T-helper 1 cell treated with Interleukin-12 subunit alpha and Interleukin-12 subunit beta and Interleukin-4 antibody, amounts not matched to agents 30 ng/mL and 1 ng/mL, for 36 hours (primary cell): ENCODE data around the gene KLC3. TPM values are rescaled to one million over a fixed set of nuclear protein-coding genes. Genes with fewer than 3 reads are reported as not detected.

ENCODE experiments used
- intact Hi-C: fragments of 100-400 bp; cut with micrococcal nuclease; formaldehyde crosslinking; loops from one replicate; pipeline ENCODE4 v1.15.1; 2024
- total RNA-seq: library from RNA; stranded (reverse); gene quantifications from 2 replicates; pipeline ENCODE4 v1.2.3, GENCODE V29; 2022

The KLC3 gene
- total RNA-seq, 1 donor from 2014 or later, result not detected

GRCh38 chr19:45348367-45349125 lies 8.0 kb downstream of the KLC3 start:
- intact Hi-C loops, result no loop called here

- intact Hi-C loops, result no loop called here
Measured at GRCh38 chr19:45349126-45349415, 8.5 kb downstream of the KLC3 start.

- intact Hi-C loops, result no loop called here
Measured at GRCh38 chr19:45349430-45349941, 8.9 kb downstream of the KLC3 start.

- intact Hi-C loops, result no loop called here
Measured at GRCh38 chr19:45350477-45351058, 10.0 kb downstream of the KLC3 start.

GRCh38 chr19:45351401-45351952 lies 10.9 kb downstream of the KLC3 start:
- intact Hi-C loops, result no loop called here

DNA sequence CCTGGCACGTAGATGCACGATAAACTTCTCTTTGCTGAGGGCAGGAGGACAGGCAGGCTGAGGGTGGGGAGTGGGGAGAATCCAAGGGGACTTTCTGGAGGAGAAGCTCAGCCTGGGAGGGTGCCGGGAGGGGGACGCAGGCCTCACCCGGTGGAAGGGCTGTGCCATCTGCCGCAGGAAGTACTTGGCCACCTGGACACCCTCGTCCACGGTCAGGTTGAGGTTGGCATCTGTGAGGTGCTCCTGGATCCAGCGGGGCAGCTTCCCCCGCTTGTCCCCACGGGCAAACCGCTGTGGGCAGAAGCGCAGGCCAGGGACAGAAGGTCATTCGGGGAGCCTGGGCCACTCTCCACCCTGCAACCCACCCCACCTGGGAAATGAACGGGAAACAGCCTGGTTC lies 11.5 kb downstream of the KLC3 start:
- intact Hi-C loops, result no loop called here

DNA sequence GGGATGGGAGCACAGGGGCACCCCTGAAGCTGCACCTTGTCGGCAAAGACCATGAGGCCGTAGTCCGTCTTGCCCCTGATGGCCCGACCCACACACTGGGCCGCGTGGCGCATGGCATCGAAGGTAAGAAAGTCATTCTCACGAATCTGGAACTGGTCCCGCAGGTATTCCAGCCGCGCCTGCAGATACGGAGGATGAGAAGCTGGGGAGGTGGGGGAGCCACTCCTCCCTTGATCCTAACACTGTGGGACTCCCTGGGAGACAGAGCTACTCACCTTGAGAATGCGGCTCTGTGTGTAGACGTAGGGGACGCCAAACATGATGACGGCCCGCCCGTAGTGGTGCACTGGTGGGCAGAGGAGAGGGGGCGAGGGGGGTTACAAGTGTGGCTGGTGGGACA lies 11.9 kb downstream of the KLC3 start:
- intact Hi-C loops, result no loop called here

DNA sequence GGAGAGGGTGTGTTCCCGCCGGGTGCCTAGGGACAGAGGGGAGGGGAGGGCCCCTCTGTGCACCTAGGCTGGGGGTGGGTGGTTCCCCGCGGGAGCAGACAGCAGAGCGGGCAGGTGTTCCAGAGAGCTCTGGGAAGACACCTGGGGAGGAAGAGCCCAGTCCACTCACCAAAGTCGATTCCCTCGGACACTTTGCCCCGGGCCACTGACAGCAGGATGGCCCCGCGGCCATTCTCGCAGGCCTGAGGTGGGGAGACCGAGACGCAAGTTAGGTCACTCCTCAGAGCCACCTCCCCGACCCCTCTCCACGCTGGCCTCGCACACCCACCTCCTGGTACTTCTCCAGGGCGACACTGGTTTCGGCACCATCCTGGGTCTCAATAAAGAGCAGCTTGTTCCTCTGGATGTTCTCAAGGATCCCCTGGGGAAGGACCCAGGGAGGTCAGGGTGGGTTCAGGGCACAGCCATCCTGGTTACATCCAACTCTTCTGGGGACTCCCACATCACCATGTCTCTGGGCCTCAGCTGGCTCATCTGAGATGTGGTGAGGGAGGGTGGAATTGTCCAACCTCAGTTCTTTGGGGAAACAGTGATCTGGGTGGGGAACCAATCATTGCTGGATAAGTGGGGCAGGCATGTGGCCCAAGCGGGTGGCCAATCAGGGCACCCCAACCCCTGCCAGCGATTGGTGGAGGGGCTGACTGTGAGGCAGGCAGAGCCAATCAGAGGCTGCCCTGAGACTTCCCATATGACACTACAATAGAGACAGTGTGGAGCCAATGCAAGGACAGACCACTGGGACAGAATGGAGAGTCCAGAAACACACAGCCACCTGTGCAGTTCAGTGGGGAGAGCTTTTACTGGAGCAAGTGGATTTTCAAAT lies 12.6 kb downstream of the KLC3 start:
- intact Hi-C loops, result no loop called here

DNA sequence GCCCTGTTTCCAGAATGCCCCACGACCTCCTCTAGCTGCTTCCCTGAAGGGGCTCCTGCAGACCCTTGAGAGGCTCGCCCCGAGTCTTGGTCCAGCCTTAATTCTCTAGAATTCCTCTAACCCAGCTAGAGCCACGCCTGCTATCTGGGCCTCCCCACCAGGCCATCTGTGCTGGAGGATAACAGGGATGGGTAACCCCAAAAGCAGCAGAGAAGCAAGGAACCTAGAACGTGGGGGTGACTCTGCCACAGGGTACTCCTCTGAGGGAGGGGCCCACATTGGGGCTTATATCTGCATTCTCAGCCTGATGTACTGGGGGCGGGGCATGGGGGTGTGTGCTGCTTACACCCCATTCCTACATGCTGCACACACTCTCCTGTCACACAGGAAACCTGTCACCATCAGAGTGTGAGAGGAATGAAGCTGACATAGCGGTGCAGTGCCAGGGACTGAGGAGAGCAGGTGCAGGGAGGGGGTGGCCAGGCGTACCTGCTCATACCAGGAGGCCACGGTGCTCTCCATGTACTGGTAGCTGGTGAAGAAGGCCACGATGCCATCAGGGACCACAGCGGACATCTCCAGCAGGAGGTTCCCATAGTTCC lies 13.8 kb downstream of the KLC3 start:
- intact Hi-C loops, result no loop called here

DNA sequence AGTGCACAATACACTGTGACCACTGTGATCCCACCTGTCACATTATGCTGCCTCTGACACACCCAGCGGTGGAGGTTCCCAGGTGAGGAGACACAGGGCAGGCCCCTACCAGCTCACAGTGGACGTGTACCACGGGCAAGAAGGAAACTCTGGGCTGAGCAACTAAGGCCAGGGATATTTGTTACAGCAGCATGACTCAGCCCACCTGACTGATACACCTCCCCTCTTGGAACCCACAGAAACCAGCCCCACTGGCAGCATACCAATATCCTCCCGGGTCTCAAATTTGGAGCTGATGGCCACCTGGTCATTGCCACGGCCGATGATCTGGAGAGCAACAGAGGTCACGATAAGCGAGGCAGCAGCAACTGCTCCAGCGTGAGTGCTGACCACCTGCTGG lies 14.9 kb downstream of the KLC3 start:
- intact Hi-C loops, result no loop called here

DNA sequence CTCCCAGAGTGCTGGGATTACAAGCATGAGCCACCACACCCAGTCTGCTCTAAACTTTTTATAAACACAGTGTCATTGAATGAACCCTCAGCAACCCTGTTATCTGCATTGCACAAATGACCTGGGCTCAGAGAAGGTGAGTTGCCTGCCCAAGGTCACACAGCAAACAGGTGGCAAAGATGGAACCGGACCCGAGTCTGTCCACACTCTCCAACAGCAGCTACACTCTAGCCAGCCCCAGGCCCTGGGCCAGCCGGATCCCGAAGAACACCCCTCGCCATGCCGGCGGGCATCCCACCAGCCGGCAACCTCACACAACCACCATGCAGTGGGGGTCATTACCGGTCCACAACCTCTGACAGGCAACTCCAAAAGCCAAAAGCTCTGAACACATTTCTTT lies 15.4 kb downstream of the KLC3 start:
- intact Hi-C loops, result no loop called here

DNA sequence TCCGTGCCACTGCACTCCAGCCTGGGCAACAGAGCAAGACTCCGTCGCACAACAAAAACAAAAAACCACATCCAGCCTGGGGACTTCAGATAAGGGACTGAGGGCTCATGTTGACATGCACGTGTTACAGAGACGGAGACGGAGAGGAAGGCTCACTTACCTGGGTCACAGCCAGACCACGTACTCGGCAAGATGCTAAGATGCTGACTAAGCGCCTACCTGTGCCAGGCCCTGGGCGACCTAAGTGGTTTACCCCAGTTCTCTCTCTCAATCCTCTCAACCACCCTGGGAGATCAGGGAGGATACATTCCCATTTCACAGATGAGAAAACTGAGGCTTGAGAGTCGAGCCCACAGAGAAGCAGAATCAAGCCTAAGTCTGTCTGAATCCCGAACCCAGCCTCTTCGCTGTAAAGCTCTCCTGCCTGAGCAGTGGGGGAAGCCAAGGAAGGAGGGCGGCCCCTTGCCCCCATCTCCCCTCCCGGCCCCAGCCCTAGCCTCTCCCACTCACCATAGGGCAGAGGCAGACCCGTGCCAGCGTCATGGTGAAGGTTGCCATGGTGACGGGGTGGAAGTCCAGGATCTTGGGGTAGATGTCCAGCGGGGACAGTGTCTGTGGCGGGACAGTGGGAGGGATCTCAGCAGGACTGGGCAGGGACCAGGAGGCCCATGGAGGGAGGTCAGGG lies 16.4 kb downstream of the KLC3 start:
- intact Hi-C loops, result no loop called here

DNA sequence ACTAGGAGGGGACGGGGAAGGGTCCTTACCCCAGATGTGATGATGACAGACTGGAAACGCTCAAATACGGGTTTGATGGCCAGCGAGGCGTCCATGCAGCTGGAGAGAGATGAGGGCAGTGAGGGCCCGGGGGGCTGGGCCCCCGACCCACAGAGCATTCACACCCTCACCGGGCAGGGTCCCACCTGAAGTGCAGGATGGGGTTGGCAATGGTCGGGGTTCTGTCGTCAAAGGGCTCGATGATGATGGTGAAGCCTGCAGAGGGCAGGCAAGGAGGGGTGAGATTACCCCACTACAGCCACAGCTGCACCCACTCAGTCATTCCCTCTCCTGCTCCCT lies 16.9 kb downstream of the KLC3 start:
- intact Hi-C loops, result no loop called here

DNA sequence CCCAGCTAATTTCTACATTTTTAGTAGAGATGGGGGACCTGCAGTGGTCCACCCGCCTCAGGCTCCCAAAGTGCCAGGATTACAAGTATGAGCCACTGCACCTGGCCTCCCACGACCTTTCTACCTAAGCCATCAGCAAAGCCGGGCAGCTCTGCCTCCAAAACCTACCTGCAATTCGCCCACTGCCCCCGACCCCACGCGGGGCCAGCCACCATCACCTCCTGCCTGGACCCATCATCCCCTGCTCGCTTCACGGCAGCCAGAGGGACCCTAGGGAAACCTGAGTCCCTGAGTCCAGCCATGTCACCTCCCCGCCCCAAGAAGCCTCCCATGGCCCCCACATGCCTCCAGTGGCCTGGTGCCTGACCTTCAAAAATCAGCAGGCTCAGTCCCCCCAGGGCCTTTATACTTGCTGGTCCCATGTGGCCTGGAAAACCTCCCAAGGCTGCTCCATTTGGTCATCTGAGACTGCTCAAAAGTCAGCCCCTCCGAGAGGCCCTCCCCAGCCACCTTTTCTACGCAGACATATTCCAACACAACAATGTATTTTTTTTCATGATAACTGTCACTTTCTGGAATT lies 17.8 kb downstream of the KLC3 start:
- intact Hi-C loops, result no loop called here

DNA sequence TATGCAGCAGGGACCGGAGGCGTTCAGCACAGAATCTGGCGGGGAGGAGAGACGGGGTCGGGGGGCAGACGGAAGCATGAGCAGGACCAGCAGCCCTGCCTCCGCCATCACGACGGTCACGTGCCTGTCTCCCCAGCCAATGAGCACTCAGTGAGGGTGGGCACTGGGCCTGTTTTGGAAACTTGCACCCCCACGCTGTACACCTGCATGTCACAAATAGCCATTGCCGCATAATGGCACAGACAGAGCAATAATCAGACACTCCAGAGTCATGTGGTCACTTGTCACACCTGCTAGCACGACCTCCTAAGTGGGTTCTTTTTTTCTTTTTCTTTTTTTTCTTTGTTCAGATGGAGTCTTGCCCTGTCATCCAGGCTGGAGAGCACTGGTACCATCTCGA lies 21.1 kb downstream of the KLC3 start:
- intact Hi-C loops, result no loop called here

GRCh38 chr19:45362291-45362690 lies 21.7 kb downstream of the KLC3 start:
- intact Hi-C loops, result no loop called here

DNA sequence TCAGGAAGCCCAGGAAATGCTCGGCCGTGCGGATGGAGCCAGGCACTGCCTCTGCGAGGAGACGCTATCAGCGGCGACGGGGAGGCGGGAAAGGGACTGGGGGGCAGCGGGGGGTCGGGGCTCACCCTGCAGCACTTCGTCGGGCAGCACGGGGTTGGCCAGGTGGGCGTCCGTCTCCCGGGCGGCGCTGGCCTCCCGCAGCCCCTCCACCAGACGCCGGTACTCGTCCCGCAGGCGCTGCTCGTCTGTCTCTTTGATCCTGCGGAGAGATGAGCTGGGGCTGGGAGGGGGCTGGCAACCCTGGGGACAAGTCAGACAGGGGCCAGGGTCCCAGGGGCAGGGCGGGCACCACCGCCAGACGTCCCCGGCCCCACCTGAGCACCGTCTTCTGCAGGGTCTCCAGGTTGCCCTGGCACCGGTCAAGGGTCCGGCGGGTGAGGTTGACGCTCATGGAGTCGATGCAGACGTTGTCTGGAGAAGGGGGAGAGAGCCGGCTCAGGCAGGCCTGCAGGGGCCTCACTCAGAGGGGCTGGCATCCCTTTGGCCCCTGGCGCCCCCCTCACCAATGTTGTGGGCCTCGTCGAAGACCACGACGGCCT lies 23.4 kb downstream of the KLC3 start:
- intact Hi-C loops, result no loop called here

GRCh38 chr19:45364696-45365095 lies 24.1 kb downstream of the KLC3 start:
- intact Hi-C loops, result no loop called here

GRCh38 chr19:45368127-45368526 lies 27.6 kb downstream of the KLC3 start:
- intact Hi-C loops, result no loop called here

GRCh38 chr19:45368737-45369340 lies 28.3 kb downstream of the KLC3 start:
- intact Hi-C loops, result no loop called here
